H1 (cell line): ENCODE data around the gene RPS27. TPM values are rescaled to one million over a fixed set of nuclear protein-coding genes. Genes with fewer than 3 reads are reported as not detected.

Source experiments
- BACH1 ChIP-seq: IDR thresholded peaks from 2 replicates; pipeline ENCODE4 v1.6.1; 2012; ENCODE audit warnings: low read length, improper control_type of control experiment
- BRCA1 ChIP-seq: IDR thresholded peaks from 2 replicates; pipeline ENCODE4 v1.6.1; 2012; ENCODE audit warnings: low read depth, low read length, improper control_type of control experiment
- CHD2 ChIP-seq: IDR thresholded peaks from 2 replicates; pipeline ENCODE4 v1.6.1; 2012; ENCODE audit warnings: low read length, improper control_type of control experiment
- JUN ChIP-seq: IDR thresholded peaks from 2 replicates; pipeline ENCODE4 v1.6.1; 2011; ENCODE audit warnings: low read depth, mild to moderate bottlenecking, improper control_type of control experiment, low read length
- JUND ChIP-seq: IDR thresholded peaks from 2 replicates; pipeline ENCODE4 v1.6.1; 2011; ENCODE audit warnings: mild to moderate bottlenecking, improper control_type of control experiment, low read length
- KDM4A ChIP-seq: IDR thresholded peaks from one replicate; pipeline ENCODE4 v1.7.1; 2012; ENCODE audit warnings: low read depth, mild to moderate bottlenecking, moderate library complexity, low read length, inconsistent platforms; ENCODE audit not compliant: severe bottlenecking
- NRF1 ChIP-seq: IDR thresholded peaks from 2 replicates; pipeline ENCODE4 v1.6.1; 2011; ENCODE audit warnings: mild to moderate bottlenecking, low read depth, low read length, improper control_type of control experiment
- PHF8 ChIP-seq: fragments of 200-600 bp; sonication (generic); conservative IDR thresholded peaks from 2 replicates; pipeline ENCODE4 v1.7.1; 2012; ENCODE audit warnings: low read depth, mild to moderate bottlenecking, inconsistent platforms, low read length, moderate library complexity
- RAD21 ChIP-seq, 2 experiments: IDR thresholded peaks in 1 of 2; conservative IDR thresholded peaks in 1 of 2; 2 replicates each; pipeline ENCODE4 v1.6.1; 2011; ENCODE audit warnings: low read depth in 2 of 2, low read length in 2 of 2, improper control_type of control experiment in 1 of 2, inconsistent platforms in 1 of 2, mild to moderate bottlenecking in 1 of 2, moderate library complexity in 1 of 2
- RBBP5 ChIP-seq: IDR thresholded peaks from 2 replicates; pipeline ENCODE4 v1.7.1; 2012; ENCODE audit warnings: low read depth, mild to moderate bottlenecking, inconsistent platforms, low read length, moderate library complexity, borderline replicate concordance
- RXRA ChIP-seq: IDR thresholded peaks from 2 replicates; pipeline ENCODE4 v1.6.1; 2011; ENCODE audit warnings: low read depth, mild to moderate bottlenecking, low read length, moderate library complexity; ENCODE audit not compliant: insufficient read depth
- TAF1 ChIP-seq: IDR thresholded peaks from 2 replicates; pipeline ENCODE4 v1.6.1; 2011; ENCODE audit warnings: mild to moderate bottlenecking, low read depth, low read length
- TCF12 ChIP-seq: IDR thresholded peaks from 2 replicates; pipeline ENCODE4 v1.6.1; 2011; ENCODE audit warnings: low read depth, mild to moderate bottlenecking, low read length
- YY1 ChIP-seq: IDR thresholded peaks from 2 replicates; pipeline ENCODE4 v1.6.1; 2011; ENCODE audit warnings: low read depth, mild to moderate bottlenecking, low read length
- polyA plus RNA-seq, 7 experiments: library from polyadenylated mRNA; depleted of rRNA in 3 of 7; stranded (reverse) in 5 of 7; unstranded in 2 of 7; fragments of >200 nt in 5 of 7; fragments of 200-250 nt in 2 of 7; gene quantifications; 1 replicate in 5 of 7; 2 replicates in 1 of 7; 4 replicates in 1 of 7; pipeline versions ENCODE4 v1.2.1 to v1.2.3, GENCODE V29; 2011 to 2013; ENCODE audit warnings: missing spikeins in 2 of 7, mixed read lengths in 2 of 7
- total RNA-seq: library from RNA; stranded (reverse); fragmentation: NEBNext Ultra II Directional; extraction: Animal tissue kit (Norgen Biotek cat#: 25700); gene quantifications from 2 replicates; pipeline ENCODE4 v1.2.1, GENCODE V29; 2021

RPS27 gene
- total and polyA plus RNA-seq, 2 of the 8 experiments (the other 6 are each of a cell fraction or from before 2014, with no cell fraction given) = 1,810 to 3,155 TPM

GRCh38 chr1:153977250-153978240 lies 13.0 kb upstream of the RPS27 start, which contains the start of gene JTB (continued):
- TF ChIP-seq RAD21 (IDR thresholded peaks at IDR 0.05 in 1 of 2, conservative IDR thresholded peaks at IDR 0.05 in 1 of 2; ENCODE audit: low read depth in 2 of 2, low read length in 2 of 2) = no peak
- TF ChIP-seq CHD2 = no peak
- peak; percentile 84 for TF ChIP-seq RBBP5
- TF ChIP-seq KDM4A = peak; percentile 78
- TF ChIP-seq JUND = no peak
- no peak for TF ChIP-seq NRF1
- no peak for TF ChIP-seq RXRA
- TF ChIP-seq TAF1 = peak; percentile 70; the same call in 1 of the 2 replicates
- no peak for TF ChIP-seq BACH1
- TF ChIP-seq BRCA1 = no peak
- no peak for TF ChIP-seq JUN
- TF ChIP-seq PHF8 = peak; percentile 89
- peak; percentile 97 for TF ChIP-seq YY1
- TF ChIP-seq TCF12 = no peak
